Stimulated activated CD8-positive, alpha-beta memory T cell treated with anti-CD3 and anti-CD28 coated beads, Interleukin-4, amount 100 ng/mL, for 48 hours (primary cell): ENCODE data around the gene ZNF44.
A peak's percentile ranks its signal among the peaks of the same experiment; 100 is the strongest.
"Not testable (repeated sequence)": the region's sequence is repeated elsewhere in the genome, so short reads cannot be mapped to it uniquely, and the experiment has no call there.

Source experiments
- DNase-seq: peaks from one replicate; pipeline ENCODE4 v3.0.0-alpha.2; 2020

Gene ZNF44

GRCh38 chr19:12294249-12295158 is at the start of gene ZNF44:
Gene ZNF44 (minus strand): TSS chr19:12294883. CDS start chr19:12294694, 189 bp downstream.
- DNase-seq = peak; percentile 97

- DNase-seq = peak; percentile 99
Measured at GRCh38 chr19:12333162-12334159, 38.8 kb upstream of the ZNF44 start, which contains the start of gene ZNF563. Gene ZNF563 (minus strand): TSS chr19:12333633. CDS start chr19:12333482, 151 bp downstream.

- peak; percentile 87 for DNase-seq
Measured at GRCh38 chr19:12331211-12331941, 36.7 kb upstream of the ZNF44 start.

GRCh38 chr19:12330340-12330739 is 35.7 kb upstream of the ZNF44 start:
- DNase-seq = no peak

GRCh38 chr19:12325690-12326089 is 31.0 kb upstream of the ZNF44 start:
- DNase-seq = no peak

GRCh38 chr19:12318782-12319413 is 24.2 kb upstream of the ZNF44 start:
- DNase-seq = no peak

GRCh38 chr19:12314553-12314952 is 19.9 kb upstream of the ZNF44 start:
- no peak for DNase-seq

GRCh38 chr19:12308891-12309290 is 14.2 kb upstream of the ZNF44 start:
- not testable (repeated sequence) for DNase-seq

GRCh38 chr19:12295191-12295590 is 508 bp upstream of the ZNF44 start:
- no peak for DNase-seq

GRCh38 chr19:12293777-12294248 is 870 bp downstream of the ZNF44 start:
- peak; percentile 76 for DNase-seq

GRCh38 chr19:12289790-12290065 is 5.0 kb downstream of the ZNF44 start:
- DNase-seq = no peak

- no peak for DNase-seq
Measured at GRCh38 chr19:12287958-12288500, 6.7 kb downstream of the ZNF44 start.

- no peak for DNase-seq
Measured at GRCh38 chr19:12284631-12285030, 10.1 kb downstream of the ZNF44 start.

GRCh38 chr19:12284226-12284625 is 10.5 kb downstream of the ZNF44 start:
- DNase-seq = no peak

GRCh38 chr19:12278713-12279112 is 16.0 kb downstream of the ZNF44 start:
- no peak for DNase-seq

- DNase-seq = no peak
Measured at GRCh38 chr19:12272980-12273901, 21.4 kb downstream of the ZNF44 start.

- no peak for DNase-seq
Measured at GRCh38 chr19:12272386-12272785, 22.3 kb downstream of the ZNF44 start.

- no peak for DNase-seq
Measured at GRCh38 chr19:12270854-12271253, 23.8 kb downstream of the ZNF44 start.

GRCh38 chr19:12265921-12266704 is 28.6 kb downstream of the ZNF44 start:
- DNase-seq = no peak

- no peak for DNase-seq
Measured at GRCh38 chr19:12261554-12261953, 33.1 kb downstream of the ZNF44 start.
